Large intestine (tissue), 3 donors: ENCODE measurements around the gene SNRPB2. TPM values are rescaled to one million over a fixed set of nuclear protein-coding genes. Genes with fewer than 3 reads are reported as not detected.

Experiments used
- DNase-seq, 2 donors: peaks; one replicate each; pipeline versions ENCODE4 v3.0.0 to v3.0.0-alpha.2; 2013
- H3K27ac ChIP-seq: one replicate; pipeline ENCODE4 v1.5.1; 2013; ENCODE audit warnings: low read length
- H3K27me3 ChIP-seq: 2 replicates; pipeline ENCODE4 v1.6.1; 2013; ENCODE audit warnings: low read length; ENCODE audit not compliant: control insufficient read depth, insufficient read depth
- H3K36me3 ChIP-seq: 2 replicates; pipeline ENCODE4 v1.6.1; 2013; ENCODE audit warnings: low read length; ENCODE audit not compliant: control insufficient read depth, insufficient read depth
- H3K4me1 ChIP-seq: one replicate; pipeline ENCODE4 v1.6.1; 2013; ENCODE audit warnings: low read length; ENCODE audit not compliant: control insufficient read depth, insufficient read depth
- H3K4me3 ChIP-seq: one replicate; pipeline ENCODE4 v1.5.1; 2013; ENCODE audit warnings: low read length
- H3K9me3 ChIP-seq: one replicate; pipeline ENCODE4 v1.6.1; 2013; ENCODE audit warnings: mild to moderate bottlenecking, low read depth, low read length, moderate library complexity; ENCODE audit not compliant: control insufficient read depth
- WGBS: methylation state at CpG from one replicate; pipeline ENCODE4 v1.1.5; 2013; ENCODE audit warnings: low lambda C conversion rate; ENCODE audit not compliant: insufficient coverage; 5-methylcytosine and 5-hydroxymethylcytosine counted together
- polyA plus RNA-seq: library from polyadenylated mRNA; unstranded; fragments of 120-200 nt; gene quantifications from one replicate; pipeline ENCODE4 v1.2.1, GENCODE V29; 2013

Gene SNRPB2
- polyA plus RNA-seq, 1 donor: 78.6 TPM

- Histone ChIP-seq H3K36me3 (no peaks in the 10 kb centered on the region), H3K4me3 (no peak overlapping the region), H3K9me3 (no peaks in the 10 kb centered on the region), H3K4me1 (no peaks in the 10 kb centered on the region), H3K27ac (no peak overlapping the region), H3K27me3 (no peaks in the 10 kb centered on the region)
- no CpG with 5 or more reads among the region's 1 CpG for WGBS
- no peak for DNase-seq
Observed at GRCh38 chr20:16777126-16777525, 47.3 kb downstream of the SNRPB2 start.

- Histone ChIP-seq H3K4me3 (no peak overlapping the region), H3K4me1 (no peaks in the 10 kb centered on the region)
Observed at GRCh38 chr20:16778159-16778558, 48.3 kb downstream of the SNRPB2 start.

GRCh38 chr20:16781496-16781895, 51.7 kb downstream of the SNRPB2 start:
- WGBS: no CpG with 5 or more reads among the region's 1 CpG
- no peak overlapping the region for H3K4me3 ChIP-seq
- no peaks in the 10 kb centered on the region for H3K36me3 ChIP-seq
- no peaks in the 10 kb centered on the region for H3K27me3 ChIP-seq
- no peaks in the 10 kb centered on the region for H3K9me3 ChIP-seq
- DNase-seq: no peak
- H3K4me1 ChIP-seq: no peaks in the 10 kb centered on the region
- H3K27ac ChIP-seq: no peak overlapping the region

More at GRCh38 chr20:16778159-16778558, 48.3 kb downstream of the SNRPB2 start:
- WGBS: 100% methylated on average over 1 of the region's 1 CpG
- no peaks in the 10 kb centered on the region for H3K9me3 ChIP-seq
- no peak for DNase-seq
- H3K36me3 ChIP-seq: no peaks in the 10 kb centered on the region
- H3K27me3 ChIP-seq: no peaks in the 10 kb centered on the region
- no peak overlapping the region for H3K27ac ChIP-seq

GRCh38 chr20:16785226-16785625, 55.4 kb downstream of the SNRPB2 start:
- Histone ChIP-seq H3K27ac (no peak overlapping the region), H3K9me3 (no peaks in the 10 kb centered on the region), H3K36me3 (no peaks in the 10 kb centered on the region), H3K4me3 (no peak overlapping the region), H3K27me3 (no peaks in the 10 kb centered on the region), H3K4me1 (no peaks in the 10 kb centered on the region)
- no CpG with 5 or more reads among the region's 1 CpG for WGBS
- no peak for DNase-seq

Other genes starting within 250 kb of the SNRPB2 start
- 21.0 TPM for gene KIF16B, start 156.6 kb upstream of the SNRPB2 start, polyA plus RNA-seq
- not detected for gene OTOR, start 18.3 kb downstream of the SNRPB2 start, polyA plus RNA-seq